Adrenal gland (tissue), 12 donors: ENCODE measurements around the gene TLCD4. TPM values are rescaled to one million over a fixed set of nuclear protein-coding genes. Genes with fewer than 3 reads are reported as not detected.
"Not testable (repeated sequence)": the region's sequence is repeated elsewhere in the genome, so short reads cannot be mapped to it uniquely, and the experiment has no call there.

Experiments
- DNase-seq, 7 donors: peaks; one replicate each; pipeline ENCODE4 v3.0.0-alpha.2; 2019 to 2020
- H3K27ac ChIP-seq, 5 donors: fragments of 200-600 bp; sonication (generic) in 4 of 5; 1 replicate in 3 of 5; 2 replicates in 2 of 5; pipeline versions ENCODE4 v1.5.1 to v1.8.0; 2016 to 2020; ENCODE audit warnings: mild to moderate bottlenecking in 1 of 5
- H3K27me3 ChIP-seq: fragments of 200-600 bp; 2 replicates; pipeline ENCODE4 v1.8.0; 2021
- H3K36me3 ChIP-seq, 2 donors: fragments of 200-600 bp; replicated peaks in 1 of 2; 1 replicate in 1 of 2; 2 replicates in 1 of 2; pipeline versions ENCODE4 v1.5.1 to v1.8.0; 2018 to 2022
- H3K4me1 ChIP-seq, 2 donors: fragments of 200-600 bp; replicated peaks in 1 of 2; 1 replicate in 1 of 2; 2 replicates in 1 of 2; pipeline versions ENCODE4 v1.5.1 to v1.8.0; 2018 to 2021
- H3K4me3 ChIP-seq, 4 donors: fragments of 200-600 bp; sonication (generic) in 3 of 4; one replicate each; pipeline ENCODE4 v1.5.1; 2016 to 2018
- H3K9me3 ChIP-seq, 3 donors: fragments of 200-600 bp; sonication (generic) in 1 of 3; replicated peaks in 1 of 3; 1 replicate in 2 of 3; 2 replicates in 1 of 3; pipeline versions ENCODE4 v1.5.1 to v1.8.0; 2016 to 2021
- CTCF ChIP-seq, 6 experiments: fragments of 450-650 bp in 4 of 6; fragments of 200-600 bp in 2 of 6; sonication (generic) in 1 of 6; IDR thresholded peaks; 1 replicate in 5 of 6; 2 replicates in 1 of 6; pipeline versions ENCODE4 v1.5.1 to v1.8.0; 2016 to 2021; ENCODE audit warnings: antibody characterized with exemption in 6 of 6, mild to moderate bottlenecking in 2 of 6, moderate library complexity in 1 of 6
- POLR2A ChIP-seq, 2 donors: fragments of 450-650 bp; IDR thresholded peaks; one replicate each; pipeline ENCODE4 v1.6.1; 2017; ENCODE audit warnings: antibody characterized with exemption in 2 of 2, mild to moderate bottlenecking in 2 of 2, moderate library complexity in 1 of 2
- WGBS, 4 donors: extraction: QIAGEN DNeasy Blood & Tissue Kit in 2 of 4; methylation state at CpG; one replicate each; pipeline versions ENCODE4 v1.1.5 to v1.1.7; 2013 to 2017; 5-methylcytosine and 5-hydroxymethylcytosine counted together
- intact Hi-C, 2 donors: fragments of 100-400 bp; cut with DNase I; formaldehyde crosslinking; loops; one replicate each; pipeline versions ENCODE4 v1.14.1 to v1.15.0; 2022 to 2023
- polyA plus RNA-seq, 3 donors: library from polyadenylated mRNA; stranded (reverse); fragments of 200-250 nt in 2 of 3; fragments of 350-450 nt in 1 of 3; fragmentation: Illumina TruSeq in 1 of 3; extraction: RNeasy Lipid Tissue Mini Kit (QIAGEN cat#74804) in 1 of 3; gene quantifications; one replicate each; pipeline ENCODE4 v1.2.3, GENCODE V29; 2013 to 2014
- total RNA-seq, 9 donors: library from RNA; depleted of rRNA in 4 of 9; stranded (reverse); fragments of >200 nt in 4 of 9; fragments of 120-200 nt in 1 of 9; fragmentation: NEBNext Ultra II Directional in 1 of 9; extraction: Animal tissue kit (Norgen Biotek cat#: 25700) in 1 of 9; gene quantifications; one replicate each; pipeline versions ENCODE4 v1.1.0 to v1.2.4, GENCODE V29; 2013 to 2023
- donor health status: healthy with polysubstance abuse.
- donor health status: Bipolar disorder and iron deficiency.
- donor health status: DM: yes; HTN: yes; CAD: no.
- donor health status: DM: no; HTN: no; CAD: no.
- donor health status: DM: no; HTN: no; CAD: no.
- donor health status: DM: yes; HTN: yes; CAD: no.

The TLCD4 gene
- total and polyA plus RNA-seq, 12 donors = 1.6 to 41.3 (median 19.6) TPM

GRCh38 chr1:95089650-95090287 is 27.4 kb upstream of the TLCD4 start:
- H3K4me3 ChIP-seq = no peak overlapping the region
- no peak overlapping the region for H3K27ac ChIP-seq
- H3K36me3 ChIP-seq = no peaks in the 10 kb centered on the region
- no peak for DNase-seq
- TF ChIP-seq POLR2A (IDR thresholded peaks at IDR 0.05) (no peak), CTCF (IDR thresholded peaks at IDR 0.05) (no peak)
- H3K27me3 ChIP-seq = no peaks in the 10 kb centered on the region
- H3K9me3 ChIP-seq = no peaks in the 10 kb centered on the region
- 89 to 95% (median 93%) methylated on average over 6 of the region's 6 CpGs for WGBS, 4 donors
- intact Hi-C loops = loop anchor here in 1 of 2 donors (10.0 kb wide), 1 partner anchor 145 kb away; the partner anchor contains the start of gene RWDD3
- H3K4me1 ChIP-seq = peaks cover 10 to 13% of the 10 kb centered on the region in 2 donors

GRCh38 chr1:95091290-95091689 is 25.9 kb upstream of the TLCD4 start:
- WGBS, 4 donors = 62 to 87% (median 74%) methylated on average over 7 to 28 of the region's 28 CpGs
- intact Hi-C loops = not testable (repeated sequence)

GRCh38 chr1:95092891-95093290 is 24.3 kb upstream of the TLCD4 start:
- DNase-seq, H3K27ac ChIP-seq, intact Hi-C loops: not testable (repeated sequence)

More at GRCh38 chr1:95091290-95091689, 25.9 kb upstream of the TLCD4 start:
- not testable (repeated sequence) for H3K36me3 ChIP-seq, H3K9me3 ChIP-seq, H3K27ac ChIP-seq, H3K27me3 ChIP-seq, H3K4me3 ChIP-seq, DNase-seq
- peaks cover 10 to 18% of the 10 kb centered on the region in 2 donors for H3K4me1 ChIP-seq

GRCh38 chr1:95093296-95093695 is 23.9 kb upstream of the TLCD4 start:
- TF ChIP-seq CTCF (IDR thresholded peaks at IDR 0.05) (no peak), POLR2A (IDR thresholded peaks at IDR 0.05) (no peak)
- intact Hi-C loops = no loop called here
- no peak for DNase-seq
- H3K36me3 ChIP-seq = no peaks in the 10 kb centered on the region
- WGBS, 4 donors = 35 to 89% (median 58%) methylated on average over 1 of the region's 1 CpG
- no peak overlapping the region for H3K27ac ChIP-seq
- no peaks in the 10 kb centered on the region for H3K9me3 ChIP-seq
- no peaks in the 10 kb centered on the region for H3K27me3 ChIP-seq
- H3K4me3 ChIP-seq = no peak overlapping the region
- peaks cover 0 to 6% of the 10 kb centered on the region in 2 donors for H3K4me1 ChIP-seq

More at GRCh38 chr1:95092891-95093290, 24.3 kb upstream of the TLCD4 start:
- H3K27me3 ChIP-seq, H3K4me1 ChIP-seq, H3K4me3 ChIP-seq, H3K36me3 ChIP-seq, H3K9me3 ChIP-seq: not testable (repeated sequence)

GRCh38 chr1:95094923-95095322 is 22.2 kb upstream of the TLCD4 start:
- TF ChIP-seq CTCF (IDR thresholded peaks at IDR 0.05) (no peak), POLR2A (IDR thresholded peaks at IDR 0.05) (no peak)
- Histone ChIP-seq H3K4me3 (no peak overlapping the region), H3K4me1 (peaks cover 0 to 6% of the 10 kb centered on the region in 2 donors), H3K36me3 (no peaks in the 10 kb centered on the region), H3K9me3 (no peaks in the 10 kb centered on the region), H3K27ac (no peak overlapping the region), H3K27me3 (no peaks in the 10 kb centered on the region)
- WGBS, 4 donors = 19 to 36% (median 33%) methylated on average over 2 of the region's 2 CpGs
- DNase-seq = no peak
- intact Hi-C loops = no loop called here
